Fibroblast of skin of right quadriceps (primary cell): Measurements from ENCODE around the gene IL1B.

Experiments used
- DNase-seq: peaks from one replicate; pipeline ENCODE4 v3.0.0-alpha.2; 2013

The IL1B gene

DNA sequence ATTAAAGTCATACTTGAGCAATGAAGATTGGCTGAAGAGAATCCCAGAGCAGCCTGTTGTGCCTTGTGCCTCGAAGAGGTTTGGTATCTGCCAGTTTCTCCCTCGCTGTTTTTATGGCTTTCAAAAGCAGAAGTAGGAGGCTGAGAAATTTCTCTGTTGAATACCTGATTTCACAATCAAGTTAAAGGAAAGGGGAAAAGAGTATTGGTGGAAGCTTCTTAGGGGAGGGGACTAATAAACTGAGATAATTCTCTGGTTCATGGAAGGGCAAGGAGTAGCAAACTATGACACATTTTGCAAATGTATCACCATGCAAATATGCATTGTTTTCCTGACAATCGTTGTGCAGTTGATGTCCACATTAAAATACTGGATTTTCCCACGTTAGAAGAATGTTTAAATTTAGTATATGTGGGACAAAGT lies at the start of gene IL1B:
Gene IL1B (minus strand): TSS at position 85 of the 423 bp plus-strand sequence. CDS start 550 bp downstream, outside the sequence.
- DNase-seq: peak; percentile 83

DNA sequence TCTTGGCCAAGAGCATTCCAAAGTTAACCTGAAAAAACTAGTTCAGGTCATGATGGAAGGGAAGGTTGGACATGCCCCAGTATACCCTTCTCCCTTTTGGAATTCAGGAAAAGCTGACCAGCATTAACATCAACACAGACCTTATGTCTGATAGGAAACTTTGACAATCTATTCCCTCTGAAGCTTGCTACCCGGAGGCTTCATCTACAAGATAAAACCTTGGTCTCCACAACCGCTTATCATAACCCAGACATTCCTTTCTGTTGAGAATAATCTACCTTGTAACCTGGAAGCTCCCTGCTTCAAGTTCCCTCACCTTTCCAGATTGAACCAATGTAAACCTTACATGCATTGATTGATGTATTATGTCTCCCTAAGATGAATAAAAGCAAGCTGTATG lies 49.7 kb upstream of the IL1B start:
- DNase-seq: no peak

DNA sequence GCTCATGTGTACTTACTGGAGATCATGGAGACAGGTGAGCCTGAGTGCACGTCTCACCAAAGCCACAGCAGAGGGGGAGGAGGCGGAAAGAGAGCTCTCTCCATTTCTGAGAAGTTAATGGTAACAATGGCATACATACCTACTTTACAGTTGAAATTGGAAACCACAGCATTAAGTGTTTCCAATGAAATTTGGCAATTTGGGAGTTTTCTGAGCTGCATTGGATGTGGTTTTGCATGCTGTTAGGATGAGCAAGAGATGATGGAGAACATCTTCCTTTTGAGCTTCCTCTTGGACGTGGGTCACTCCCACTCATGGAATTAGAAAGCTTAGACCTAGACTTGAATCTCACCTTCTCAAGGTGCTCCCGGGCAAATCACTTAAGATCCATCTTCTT lies 48.9 kb upstream of the IL1B start:
- peak; percentile 5 for DNase-seq

DNA sequence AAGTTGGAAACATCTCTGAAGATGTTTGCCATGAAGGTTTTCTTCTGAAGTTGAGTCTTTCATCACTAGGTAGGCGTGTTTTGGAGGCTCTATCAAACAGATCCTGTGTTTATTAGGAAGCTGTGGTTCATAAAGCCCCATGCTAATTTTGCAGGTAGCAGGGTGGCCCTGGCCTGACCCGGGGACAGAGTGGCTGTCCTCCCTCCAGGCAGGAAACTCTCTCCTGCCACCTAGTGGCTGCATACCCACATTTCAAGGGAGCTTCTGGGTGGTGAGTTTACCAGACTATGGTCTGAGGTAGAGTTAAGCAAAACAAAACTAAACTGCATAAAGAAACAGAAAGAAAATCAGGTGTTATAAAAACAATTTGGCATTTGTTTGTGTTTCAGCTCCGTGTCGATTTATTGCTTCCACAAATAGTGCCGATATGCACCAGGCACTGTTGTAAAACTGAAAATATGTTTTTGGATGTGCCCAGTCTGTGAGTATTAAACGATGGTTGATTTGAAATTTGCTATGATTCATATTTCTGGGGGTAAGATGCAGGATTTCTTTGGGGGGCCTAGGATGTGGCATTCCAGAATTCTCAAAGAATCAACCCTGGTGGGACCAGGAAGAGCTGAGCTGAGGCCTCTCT lies 48.4 kb upstream of the IL1B start:
- DNase-seq: peak; percentile 14

DNA sequence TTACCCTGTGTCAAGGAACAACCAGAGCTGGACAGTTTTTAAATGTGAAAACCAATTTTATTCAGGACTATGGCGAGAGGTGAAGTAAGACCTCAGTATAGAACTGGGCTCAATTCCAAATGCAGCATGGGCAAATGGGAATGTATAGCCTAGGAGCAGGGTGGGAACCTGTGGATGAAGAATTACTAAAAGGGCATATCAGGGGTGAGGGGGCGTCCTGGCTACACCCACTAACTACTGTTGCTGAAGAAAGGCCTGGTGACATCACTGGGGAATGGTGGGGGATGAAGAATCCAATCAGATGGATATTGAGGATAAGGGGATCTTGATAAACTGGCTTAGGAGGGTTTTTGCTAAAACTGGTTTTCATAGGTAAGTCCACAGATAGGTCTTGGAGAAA lies 47.1 kb upstream of the IL1B start:
- DNase-seq: no peak

DNA sequence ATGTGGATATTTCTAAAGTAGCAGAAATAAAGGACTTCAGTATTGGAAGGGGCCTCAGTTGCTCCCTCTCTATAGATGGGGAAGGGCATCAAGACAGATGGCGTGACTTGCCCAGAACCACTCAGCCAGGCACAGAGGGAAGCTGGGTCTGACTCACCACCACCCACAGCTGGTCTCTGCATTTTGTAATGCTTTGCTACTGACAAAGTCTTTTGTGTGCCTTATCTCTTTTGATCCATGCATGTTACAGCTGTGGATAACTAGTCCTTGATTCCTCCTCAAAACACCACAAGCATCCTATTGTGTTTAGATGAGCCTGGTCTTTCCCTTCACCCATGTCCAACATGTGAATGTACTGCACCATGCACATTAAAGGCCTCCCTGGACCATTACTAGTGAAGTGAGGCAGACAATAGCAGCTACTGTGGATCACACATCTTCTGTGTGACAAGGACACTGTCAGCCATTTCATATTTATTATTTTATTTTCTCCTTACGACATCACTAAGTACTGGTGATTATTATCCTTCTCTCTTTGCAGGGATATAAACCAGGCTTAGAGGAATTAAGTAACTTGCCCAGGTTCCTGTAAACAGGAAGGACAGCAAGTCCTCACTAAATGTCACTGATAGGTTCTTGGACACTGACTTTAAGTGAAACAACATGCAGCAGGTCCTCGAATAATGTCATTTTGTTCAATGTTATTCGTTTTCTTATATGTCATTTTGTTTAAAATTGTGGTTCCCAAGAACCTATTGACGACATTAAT lies 44.8 kb upstream of the IL1B start:
- DNase-seq: peak; percentile 72

DNA sequence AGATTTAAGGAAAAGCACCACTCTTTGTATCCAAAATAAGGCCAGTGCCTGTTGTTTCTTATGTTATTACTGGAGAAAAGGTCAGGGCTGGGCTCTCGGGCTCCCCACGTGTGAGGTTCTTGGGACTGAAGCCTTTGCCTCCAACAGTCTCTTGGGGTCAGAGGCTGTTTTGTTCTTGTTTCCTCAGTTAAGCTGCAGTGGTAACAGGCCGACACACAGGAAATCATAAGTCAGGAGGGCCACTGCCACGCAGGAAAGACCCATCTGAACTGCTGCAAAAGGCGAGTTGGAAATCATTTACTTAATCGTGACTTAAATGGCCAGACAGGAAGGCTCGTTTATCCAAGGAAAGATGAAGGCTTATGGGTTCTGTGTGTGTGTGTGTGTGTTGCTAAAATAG lies 44.1 kb upstream of the IL1B start:
- DNase-seq: no peak

DNA sequence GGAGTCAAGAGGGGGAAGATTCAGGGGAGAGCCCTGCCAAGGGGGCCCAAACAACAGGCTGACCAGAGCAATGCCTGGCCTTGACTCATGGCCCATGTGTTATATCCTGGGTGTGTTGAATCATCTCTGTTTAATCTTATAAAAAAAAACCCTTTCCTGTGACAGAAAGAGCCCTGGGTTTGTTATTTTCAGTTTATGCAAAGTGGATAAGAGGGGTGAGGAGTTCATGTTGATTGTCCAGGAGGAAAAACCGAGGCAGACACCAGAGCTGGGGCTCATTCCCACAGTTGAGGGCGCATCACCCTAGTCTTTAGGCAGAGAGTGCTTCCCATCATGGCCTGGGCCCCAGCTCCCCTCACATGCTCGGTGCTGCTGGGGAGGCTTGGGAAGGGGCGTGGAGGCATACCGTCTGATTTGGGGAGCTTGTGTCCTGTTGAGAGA lies 43.5 kb upstream of the IL1B start:
- DNase-seq: peak; percentile 24

DNA sequence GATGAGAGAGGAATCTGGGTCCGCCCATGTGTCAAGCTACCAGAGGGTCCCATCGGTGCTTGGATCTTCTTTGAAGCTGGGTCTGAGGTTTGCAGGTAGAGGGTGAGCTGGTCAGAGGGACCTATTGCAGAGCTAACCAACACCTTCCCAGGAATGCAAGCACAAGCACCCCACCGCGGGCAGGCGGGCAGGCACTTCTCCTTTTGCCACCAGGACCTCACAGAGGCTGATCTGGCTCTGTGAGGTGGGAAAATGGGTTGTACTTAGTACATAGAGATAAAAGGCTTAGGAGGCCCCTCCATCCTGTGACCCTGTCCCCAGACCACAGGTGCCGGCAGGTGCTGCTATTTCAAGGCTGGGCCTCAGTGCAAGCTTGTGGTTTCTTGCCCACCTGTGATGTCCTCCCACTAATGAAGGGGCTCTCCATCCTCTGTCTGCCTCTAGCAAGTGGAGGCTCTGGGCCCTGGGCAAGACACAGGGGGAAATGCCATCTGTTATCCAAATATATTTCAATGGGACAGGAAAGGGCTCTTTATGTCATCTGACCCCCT lies 43.0 kb upstream of the IL1B start:
- no peak for DNase-seq

DNA sequence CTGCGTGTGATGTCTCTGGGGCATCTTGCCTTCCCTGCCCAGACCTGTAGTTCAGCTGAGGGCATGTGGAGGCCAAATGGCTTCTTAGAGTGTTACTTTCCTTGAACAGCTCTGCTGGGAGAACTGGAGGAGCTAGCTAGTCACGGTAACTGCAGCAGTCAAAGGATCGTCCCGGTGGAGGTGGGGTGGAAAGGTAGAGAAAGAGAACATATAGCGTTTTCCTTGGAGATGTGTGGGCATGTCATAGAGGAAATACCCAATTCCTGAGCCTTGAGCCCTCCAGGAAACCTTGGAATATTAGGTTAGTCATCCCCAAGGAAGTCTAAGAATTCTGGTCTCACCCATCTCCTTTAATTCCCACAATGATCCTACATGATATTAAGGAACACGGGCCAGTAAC lies 40.8 kb upstream of the IL1B start:
- DNase-seq: peak; percentile 59

DNA sequence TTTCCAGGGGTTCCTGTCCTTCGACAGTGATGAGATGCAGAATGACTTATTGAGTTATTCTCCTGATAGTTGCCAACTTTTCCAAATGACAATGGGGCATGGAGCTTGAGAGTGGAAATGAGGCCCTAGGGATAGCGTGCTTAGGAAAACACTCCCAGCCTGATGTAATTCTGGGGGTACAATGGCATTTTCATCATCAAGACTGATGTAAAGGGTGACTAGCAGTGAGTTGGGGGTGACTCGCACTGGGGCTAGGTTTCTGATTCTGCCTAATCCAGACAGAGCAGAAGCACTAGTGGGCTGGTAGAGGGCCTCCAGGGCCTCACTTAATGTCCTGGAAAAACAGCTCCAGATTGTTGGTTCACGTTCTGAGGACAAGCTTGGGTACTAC lies 40.4 kb upstream of the IL1B start:
- peak; percentile 14 for DNase-seq

DNA sequence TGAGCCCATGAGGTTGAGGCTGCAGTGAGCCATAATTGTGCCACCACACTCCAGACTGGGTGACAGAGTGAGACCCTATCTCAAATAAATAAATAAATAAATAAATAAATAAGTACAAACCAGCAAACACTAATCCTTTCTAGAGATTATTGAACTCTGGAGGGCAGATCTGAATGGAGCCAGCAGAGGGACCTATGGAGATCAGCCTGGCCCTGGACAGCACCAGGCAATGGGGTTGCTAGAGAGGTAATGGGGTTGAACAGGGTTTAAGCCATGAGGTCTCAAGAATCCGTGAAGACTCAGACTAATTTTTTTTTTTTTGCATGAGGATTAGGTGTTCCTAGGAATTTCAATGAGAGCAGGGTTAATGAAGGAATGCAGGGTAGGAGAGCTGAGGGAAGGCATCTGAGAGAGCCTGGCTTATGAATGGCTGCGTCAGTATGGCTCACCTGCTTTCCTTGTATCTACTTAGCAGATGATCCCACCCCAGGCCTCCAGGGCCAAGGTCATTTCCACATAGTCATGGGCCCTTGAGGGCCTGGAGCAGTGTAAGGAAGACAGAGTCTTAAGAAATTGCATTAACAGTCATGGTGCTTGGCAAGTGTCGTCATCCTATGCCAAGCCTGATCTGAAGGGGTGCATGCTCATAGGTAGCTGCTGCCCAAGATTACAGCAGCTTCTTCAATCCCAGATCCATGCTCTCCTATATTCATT lies 39.8 kb upstream of the IL1B start:
- DNase-seq: no peak

DNA sequence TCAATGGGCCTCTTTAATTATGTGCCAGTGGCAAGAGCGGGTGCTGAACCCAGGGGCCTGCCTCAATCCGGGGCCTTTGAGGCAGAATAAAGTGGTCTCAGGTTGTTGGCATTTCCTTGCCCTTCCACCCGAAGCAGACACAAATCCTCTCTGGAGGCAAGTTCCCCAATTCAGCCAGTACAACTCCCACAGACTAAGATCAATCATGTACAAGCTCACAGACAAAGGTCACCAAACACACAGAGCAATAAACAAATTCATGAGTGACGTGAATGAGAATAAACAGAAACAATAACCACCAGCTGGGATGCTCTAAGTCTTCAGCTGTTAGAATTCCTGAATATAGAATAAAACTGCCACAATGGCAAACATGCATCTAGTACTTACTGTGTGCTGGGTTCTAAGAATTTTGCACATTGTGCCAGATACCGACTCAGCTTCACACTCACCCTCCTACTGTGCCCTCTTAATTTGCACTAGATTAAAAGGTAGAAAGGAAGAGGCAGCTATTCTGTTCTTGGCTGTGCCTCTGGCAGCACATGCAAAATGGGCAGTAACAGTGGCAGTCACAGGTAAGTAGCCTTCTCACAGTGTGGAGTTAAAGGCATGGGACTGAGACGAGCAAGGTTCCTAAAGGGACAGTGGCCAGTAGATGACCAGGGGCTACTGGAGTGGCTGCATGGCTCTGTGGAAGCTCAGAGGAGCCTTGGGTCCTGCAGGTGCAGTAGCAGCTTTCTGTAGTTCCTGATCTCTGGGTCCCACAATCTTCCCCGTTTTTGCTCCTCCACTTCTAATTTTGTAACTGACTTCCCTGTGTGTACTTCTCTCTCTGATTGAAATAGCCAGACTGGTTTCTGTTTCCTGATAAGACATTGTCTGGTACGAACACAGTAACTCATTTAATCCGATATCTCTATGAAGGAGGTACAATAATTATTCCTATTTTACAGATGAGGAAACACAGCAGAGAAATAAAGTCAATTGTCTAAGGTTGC lies 34.6 kb upstream of the IL1B start:
- no peak for DNase-seq

DNA sequence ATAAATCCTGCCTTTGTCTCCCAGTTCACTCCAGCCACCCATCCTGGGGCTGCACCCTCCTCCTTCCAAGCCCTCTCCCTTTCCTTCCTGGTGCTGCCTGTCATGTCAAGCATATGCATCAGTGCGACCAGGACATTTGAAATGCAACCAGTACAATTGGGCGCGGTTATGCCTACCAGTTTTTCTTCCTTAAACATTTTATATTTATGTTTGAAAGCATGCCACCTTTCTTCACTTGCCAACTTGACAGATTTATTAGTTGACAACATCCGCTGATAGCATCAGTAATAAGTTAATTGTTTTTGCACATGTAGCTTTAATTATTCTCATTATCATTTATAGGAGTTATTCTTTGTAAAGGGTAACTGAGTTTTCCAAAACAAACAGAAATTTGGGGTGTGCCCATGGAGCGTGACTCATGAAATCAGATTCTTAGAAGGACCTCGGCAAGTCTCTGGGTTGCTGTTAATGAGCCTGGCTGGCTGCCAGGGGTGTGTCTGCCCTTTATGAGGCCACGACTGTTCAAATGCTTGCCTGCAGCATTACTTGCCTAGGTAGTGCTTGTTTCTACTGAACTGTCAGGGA lies 32.8 kb upstream of the IL1B start:
- DNase-seq: peak; percentile 85

DNA sequence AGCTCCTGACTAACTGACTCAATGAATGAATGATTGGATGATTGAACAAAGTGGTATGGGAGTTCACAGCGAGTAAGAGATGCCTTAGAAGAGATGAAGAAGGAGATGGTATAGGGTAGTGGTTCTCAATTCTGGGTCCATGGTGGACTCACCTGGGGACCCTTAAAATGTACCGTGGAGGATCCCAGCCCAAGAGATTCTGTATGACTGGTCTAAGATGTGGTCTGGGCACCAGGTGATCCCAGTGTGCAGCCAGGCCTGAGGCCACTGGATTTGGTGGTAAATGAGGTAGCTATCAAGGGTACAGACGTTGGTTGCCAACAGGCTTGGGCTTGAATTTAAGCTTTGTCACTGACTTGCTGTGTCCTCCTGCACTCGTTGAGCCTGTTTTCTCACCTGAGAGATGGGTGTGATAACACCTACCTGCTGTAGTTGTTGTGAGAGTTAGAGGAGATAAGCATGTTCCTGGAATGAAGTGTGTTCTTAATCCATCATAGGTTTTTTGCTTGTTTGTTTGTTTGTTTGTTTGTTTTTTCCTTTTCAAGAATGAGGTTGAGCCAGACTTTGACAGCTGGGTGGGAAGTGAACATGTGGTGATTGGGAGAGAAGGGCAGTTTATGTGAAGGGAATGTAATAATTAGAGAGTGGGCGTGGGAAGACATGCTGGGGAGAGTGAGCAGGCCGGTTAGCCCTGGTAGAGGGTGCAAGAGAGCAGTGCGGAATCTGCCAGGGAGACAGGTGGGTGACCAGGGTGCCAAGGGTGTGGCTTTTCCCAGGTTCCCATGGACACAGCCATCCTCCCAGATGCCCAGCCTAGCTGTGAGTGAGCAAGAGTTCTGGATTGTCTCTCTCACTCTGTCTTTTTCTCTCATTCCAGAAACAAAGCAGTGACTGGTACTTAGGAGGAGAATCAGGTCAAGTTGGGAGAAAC lies 31.4 kb upstream of the IL1B start:
- DNase-seq: no peak

DNA sequence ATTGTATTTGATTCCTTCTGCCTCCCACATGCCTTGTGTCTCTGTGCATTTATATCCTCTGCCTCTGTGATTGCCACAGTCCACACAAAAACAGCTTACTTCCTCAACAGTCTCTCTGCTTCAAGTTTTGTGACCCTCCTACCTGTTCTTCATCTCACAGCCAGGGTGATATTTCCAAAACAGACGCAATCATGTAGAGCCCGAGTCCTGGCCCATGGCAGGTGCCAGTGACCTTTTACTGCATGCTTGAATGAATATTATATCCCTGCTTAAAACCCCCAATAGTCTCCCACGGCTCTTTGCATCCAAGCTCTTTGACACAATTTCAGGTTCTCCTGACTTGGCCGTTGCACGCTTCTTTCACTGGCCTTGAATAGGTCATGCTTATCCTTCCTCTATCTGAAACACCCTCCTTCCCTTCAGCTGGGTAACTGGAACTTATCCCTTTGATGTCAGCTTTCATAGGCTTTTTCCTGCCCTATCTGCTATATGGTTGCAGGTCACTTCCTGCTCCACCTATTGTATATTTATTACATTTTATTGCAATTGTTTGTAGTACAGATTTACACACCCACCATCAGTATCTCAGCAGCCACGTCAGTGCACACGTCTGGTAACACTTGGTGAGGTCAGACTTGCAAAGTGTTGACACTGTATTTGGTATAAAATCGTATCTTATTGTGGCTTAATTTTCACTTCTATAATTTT lies 29.7 kb upstream of the IL1B start:
- no peak for DNase-seq

DNA sequence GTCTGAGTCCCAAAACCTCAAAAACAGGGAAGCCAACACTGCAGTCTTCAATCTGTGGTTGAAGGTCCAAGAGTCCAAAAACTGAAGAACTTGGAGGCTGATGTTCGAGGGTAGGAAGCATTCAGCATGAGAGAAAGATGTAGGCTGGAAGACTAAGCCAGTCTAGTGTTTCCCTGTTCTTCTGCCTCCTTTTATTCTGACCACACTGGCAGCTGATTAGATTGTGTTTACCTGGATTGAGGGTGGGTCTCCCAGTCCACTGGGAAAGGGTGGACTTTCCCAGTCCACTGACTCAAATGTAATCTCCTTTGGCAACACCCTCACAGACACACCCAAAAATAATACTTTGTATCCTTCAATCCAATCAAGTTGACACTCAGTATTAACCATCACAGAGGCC lies 27.5 kb upstream of the IL1B start:
- DNase-seq: no peak

DNA sequence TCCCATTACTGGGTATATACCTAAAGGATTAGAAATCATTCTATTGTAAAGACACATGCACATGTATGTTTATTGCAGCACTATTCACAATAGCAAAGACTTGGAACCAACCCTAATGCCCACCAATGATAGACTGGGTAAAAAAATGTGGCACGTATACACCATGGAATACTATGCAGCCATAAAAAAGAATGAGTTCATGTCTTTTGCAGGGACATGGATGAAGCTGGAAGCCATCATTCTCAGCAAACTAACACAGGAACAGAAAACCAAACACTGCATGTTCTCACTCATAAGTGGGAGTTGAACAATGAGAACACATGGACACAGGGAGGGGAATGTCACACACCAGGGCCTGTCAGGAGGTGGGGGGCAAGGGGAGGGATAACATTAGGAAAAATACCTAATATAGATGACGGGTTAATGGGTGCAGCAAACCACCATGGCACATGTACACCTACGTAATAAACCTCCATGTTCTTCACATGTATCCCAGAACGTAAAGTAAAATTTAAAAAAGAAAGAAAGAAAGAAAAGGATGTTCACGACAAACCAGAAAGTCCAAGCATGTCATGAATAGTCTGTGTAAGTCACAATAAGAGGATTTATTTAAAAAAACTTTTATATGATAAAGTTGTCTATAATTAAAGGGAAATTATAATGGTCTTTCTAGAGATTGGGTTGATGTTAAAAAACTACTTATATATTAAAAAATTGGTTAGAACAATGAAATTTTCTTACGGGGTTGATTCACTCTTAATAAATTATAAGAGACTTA lies 23.0 kb upstream of the IL1B start:
- peak; percentile 23 for DNase-seq

DNA sequence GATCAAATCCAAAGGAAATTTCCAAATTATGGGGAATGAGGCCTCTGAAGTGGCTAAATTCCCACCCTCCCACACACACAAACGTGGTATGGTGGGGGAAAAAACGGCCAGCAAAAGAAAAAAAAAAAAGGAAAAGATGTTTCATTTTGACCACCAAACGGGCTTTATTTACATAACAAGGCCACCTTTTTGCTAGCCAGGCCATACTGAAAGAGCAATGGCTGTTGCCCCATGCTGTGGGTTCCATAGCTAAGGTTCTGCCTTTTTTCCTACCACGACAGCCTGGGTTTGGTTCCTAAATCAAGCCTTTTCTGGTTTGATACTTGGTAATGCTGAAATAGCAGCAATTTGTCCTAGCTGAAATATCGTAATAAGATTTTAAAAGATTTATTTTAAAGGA lies 14.0 kb upstream of the IL1B start:
- DNase-seq: no peak
